GM21526 (cell line): ENCODE data around the gene SLC22A25.
"Not testable (repeated sequence)": the region's sequence is repeated elsewhere in the genome, so short reads cannot be mapped to it uniquely, and the experiment has no call there.

Source experiments
- ATAC-seq: cut with Tn5 transposase; IDR thresholded peaks from one replicate; pipeline ENCODE4 v1.9.1; 2021; ENCODE audit warnings: moderate library complexity; ENCODE audit not compliant: unreplicated experiment, low FRiP score

SLC22A25 gene

DNA sequence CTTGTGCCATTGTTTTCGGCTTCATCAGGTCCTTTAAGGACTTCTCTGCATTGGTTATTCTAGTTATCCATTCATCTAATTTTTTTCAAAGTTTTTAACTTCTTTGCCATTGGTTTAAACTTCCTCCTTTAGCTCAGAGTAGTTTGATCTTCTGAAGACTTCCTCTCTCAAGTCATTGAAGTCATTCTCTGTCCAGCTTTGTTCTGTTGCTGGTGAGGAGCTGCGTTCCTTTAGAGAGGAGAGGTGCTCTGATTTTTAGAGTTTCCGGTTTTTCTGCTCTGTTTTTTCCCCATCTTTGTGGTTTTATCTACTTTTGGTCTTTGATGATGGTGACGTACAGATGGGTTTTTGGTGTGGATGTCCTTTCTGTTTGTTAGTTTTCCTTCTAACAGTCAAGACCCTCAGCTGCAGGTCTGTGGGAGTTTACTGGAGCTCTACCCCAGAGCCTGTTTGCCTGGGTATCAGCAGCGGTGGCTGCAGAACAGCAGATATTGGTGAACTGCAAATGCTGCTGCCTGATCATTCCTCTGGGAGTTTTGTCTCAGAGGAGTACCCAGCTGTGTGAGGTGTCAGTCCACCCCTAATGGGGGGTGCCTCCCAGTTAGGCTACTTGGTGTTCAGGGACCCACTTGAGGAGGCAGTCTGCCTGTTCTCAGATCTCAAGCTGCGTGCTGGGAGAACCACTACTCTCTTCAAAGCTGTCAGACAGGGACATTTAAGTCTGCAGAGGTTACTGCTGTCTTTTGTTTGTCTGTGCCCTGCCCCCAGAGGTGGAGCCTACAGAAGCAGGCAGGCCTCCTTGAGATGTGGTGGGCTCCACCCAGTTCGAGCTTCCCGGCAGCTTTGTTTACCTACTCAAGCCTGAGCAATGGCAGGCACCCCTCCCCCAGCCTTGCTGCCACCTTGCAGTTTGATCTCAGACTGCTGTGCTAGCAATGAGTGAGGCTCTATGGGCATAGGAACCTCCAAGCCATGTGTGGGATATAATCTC is 7.6 kb downstream of the SLC22A25 start:
- not testable (repeated sequence) for ATAC-seq

DNA sequence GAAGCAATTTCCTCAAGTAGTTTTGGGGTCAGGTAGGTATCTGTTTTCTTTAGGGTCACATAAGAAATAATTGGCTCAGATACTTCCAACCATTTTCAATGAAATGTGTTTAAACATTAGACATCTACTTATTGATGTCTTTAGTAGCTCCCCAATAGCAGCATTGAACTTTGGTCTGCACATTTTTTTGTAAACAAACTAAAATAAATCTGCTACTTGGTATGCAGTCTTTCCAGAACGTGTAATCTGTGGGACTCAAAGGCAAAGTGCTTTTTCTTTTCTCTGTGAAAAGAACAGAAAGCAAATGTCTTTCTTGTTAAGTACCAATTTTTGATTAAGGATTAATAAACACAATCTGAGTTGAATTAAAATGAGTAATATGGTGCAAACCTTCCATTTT is 13.6 kb downstream of the SLC22A25 start:
- no peak for ATAC-seq

DNA sequence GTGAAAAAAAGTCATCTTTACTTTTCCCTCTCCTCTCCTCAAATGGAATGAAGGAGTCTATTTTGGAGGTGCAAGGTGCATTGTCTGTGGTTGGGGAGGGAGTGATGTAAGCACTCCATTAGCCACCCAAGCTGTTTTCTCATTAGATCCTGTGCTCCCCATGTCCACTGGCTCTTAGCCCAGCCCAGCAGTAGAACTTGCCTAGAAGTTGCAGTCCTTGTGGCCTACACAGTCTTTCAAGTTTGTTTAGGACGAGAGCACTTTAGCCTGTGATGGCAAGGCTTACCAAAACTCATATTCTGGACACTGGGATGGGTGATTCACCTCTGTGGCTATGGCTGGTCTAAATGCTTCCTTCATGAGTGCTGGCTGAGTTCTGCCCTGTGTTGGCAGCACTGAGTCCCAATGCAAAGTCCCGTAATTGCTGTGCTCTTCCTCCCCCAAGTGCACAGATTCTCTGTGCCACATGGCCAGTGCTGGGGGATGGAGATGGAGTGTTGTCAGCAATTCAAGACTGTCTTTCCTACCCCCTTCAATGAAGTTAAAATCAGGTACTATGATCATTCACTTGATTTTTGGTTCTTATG is 15.8 kb downstream of the SLC22A25 start:
- no peak for ATAC-seq

DNA sequence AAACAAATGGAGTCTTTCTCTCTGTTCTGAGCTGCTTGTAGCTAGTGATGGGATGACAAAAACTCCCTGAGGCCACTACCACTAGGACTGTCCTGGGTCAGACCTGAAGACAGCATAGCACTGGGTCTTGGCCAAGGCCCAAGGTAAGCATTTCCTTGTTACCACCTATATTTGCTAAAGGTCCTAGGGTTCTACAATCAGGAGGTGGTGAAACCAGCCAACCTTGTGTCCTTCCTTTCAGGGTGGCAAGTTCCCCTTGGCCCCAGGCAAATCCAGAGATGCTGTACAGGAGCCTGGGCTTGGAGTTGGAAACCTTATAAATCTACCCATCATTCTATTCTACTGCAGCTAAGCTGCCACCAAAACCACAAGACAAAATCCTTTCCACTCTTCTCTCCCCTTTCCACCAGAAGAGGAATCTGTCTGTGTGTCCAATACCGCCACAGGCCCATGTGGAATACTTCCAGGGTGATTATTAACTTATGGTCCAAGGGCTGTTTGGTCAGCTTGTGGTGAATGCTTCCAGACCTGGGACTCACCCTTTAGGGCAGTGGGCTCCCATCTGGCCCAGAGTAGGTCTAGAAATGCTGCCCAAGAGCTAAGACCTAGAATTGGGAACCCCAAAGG is 16.8 kb downstream of the SLC22A25 start:
- ATAC-seq, result no peak

DNA sequence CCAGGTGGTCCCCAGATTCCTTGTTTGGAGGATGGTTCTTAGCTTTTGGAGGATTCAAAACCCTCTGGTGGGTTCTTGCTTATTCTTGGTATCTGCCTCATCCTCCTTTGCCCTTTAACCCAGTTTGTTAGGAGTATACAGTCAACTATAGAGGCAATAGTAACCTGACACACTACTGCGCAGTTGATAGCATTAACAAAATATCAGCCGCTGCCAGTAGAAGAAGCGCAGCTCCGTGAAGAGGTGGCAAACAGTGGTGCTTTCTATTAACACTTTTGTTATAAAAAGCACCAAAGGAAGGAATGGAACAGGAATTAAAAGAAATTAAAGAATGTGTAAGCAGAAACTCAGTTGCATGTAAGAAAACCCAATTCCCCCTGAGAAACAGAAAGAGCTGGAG is 29.3 kb downstream of the SLC22A25 start:
- no peak for ATAC-seq

DNA sequence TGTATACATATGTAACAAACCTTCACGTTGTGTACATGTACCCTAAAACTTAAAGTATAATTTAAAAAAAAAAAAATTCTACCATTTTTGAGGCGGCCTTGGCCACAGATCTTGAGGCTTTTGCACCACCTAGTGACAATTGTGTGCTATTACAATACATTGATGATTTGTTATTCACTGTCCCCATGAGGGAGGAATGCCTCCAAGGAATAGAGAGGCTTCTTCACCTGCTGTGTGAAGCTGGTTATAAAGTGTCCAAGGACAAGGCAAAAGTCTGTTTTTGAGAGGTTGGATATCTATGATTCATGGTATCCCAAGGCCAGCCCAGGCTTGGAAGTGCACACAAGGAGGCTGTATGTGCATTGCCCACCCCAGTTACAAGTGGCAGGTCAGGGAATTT is 30.7 kb downstream of the SLC22A25 start:
- ATAC-seq, result no peak

DNA sequence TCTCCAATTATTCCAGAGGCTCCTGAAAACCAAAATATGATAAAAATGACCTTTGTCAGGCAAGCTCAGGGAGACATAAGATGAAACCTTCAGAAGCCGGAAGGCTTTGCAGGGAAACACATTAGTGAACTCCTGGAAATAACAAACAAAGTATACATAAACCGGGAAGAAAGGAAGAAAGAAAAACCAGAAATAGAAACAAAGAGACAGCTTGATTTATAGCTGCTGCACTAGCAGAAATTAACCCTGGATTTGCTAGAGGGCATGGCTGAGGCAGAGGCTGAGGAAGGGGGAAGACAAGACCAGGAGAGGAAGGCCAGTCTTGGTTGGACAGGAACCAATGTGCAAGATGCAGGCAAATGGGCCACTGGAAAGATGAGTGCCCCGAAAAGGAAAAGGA is 33.3 kb downstream of the SLC22A25 start:
- no peak for ATAC-seq
